ENCODE data around the gene LRRC4. TPM values are rescaled to one million over a fixed set of nuclear protein-coding genes. Genes with fewer than 3 reads are reported as not detected.

LRRC4 gene
- total RNA-seq, 1 donor from 2014 or later: 4.4 TPM

DNA sequence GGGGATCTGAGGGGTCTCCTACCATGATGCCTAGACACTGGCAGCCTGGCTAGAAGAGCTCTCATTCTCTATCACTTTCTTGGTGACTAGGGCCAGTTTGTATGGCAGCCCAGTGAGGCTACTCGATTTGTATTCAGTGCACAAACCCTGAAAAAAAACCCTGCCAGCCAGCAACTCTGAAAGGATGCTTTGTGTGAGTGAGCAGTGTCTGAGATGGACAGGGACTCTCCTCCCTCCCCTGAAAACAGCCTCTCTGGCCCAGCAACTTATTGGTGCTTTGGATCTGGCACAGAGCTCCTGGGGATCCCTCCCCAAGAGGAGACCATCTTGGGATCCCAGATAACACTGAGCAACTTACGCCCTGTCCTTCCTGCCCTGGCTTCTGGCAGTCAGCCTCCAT lies 10.8 kb upstream of the LRRC4 start:
- H3K4me1 ChIP-seq: peaks cover 4% of the 10 kb centered on the region
- intact Hi-C loops (cut with micrococcal nuclease): no loop called here
- TF ChIP-seq, protein P1, sequence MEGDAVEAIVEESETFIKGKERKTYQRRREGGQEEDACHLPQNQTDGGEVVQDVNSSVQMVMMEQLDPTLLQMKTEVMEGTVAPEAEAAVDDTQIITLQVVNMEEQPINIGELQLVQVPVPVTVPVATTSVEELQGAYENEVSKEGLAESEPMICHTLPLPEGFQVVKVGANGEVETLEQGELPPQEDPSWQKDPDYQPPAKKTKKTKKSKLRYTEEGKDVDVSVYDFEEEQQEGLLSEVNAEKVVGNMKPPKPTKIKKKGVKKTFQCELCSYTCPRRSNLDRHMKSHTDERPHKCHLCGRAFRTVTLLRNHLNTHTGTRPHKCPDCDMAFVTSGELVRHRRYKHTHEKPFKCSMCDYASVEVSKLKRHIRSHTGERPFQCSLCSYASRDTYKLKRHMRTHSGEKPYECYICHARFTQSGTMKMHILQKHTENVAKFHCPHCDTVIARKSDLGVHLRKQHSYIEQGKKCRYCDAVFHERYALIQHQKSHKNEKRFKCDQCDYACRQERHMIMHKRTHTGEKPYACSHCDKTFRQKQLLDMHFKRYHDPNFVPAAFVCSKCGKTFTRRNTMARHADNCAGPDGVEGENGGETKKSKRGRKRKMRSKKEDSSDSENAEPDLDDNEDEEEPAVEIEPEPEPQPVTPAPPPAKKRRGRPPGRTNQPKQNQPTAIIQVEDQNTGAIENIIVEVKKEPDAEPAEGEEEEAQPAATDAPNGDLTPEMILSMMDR (IDR thresholded peaks at IDR 0.05; ENCODE audit: borderline replicate concordance): no peak
- H3K9me3 ChIP-seq (replicated peaks): no peaks in the 10 kb centered on the region
- no peak overlapping the region for H3K27ac ChIP-seq (replicated peaks)
- no peak for DNase-seq
- no peaks in the 10 kb centered on the region for H3K27me3 ChIP-seq (ENCODE audit: low read depth)
- H3K36me3 ChIP-seq: no peaks in the 10 kb centered on the region
- no peak overlapping the region for H3K4me3 ChIP-seq

DNA sequence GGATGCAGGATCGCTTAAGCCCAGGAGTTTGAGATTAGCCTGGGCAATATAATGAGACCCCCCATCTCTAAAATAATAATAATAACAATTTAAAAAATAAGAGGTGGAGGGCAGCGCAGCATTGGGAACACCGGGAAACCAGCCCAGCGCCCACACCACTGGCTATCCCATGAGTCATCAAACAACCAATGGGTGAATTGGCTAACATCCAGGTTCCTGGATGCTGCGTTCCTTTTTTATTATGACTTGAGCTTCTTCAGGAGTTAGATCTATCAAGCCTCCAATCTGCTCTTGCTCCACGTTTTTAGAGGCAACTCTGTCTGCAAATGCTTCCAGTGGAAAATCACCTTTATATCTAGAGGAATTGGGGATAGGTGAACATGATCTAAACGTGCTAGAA lies 10.0 kb upstream of the LRRC4 start:
- no peaks in the 10 kb centered on the region for H3K9me3 ChIP-seq (replicated peaks)
- TF ChIP-seq, protein P1 (IDR thresholded peaks at IDR 0.05; ENCODE audit: borderline replicate concordance): no peak
- H3K27ac ChIP-seq (replicated peaks): no peak overlapping the region
- no peak for DNase-seq
- H3K27me3 ChIP-seq (ENCODE audit: low read depth): no peaks in the 10 kb centered on the region
- H3K36me3 ChIP-seq: no peaks in the 10 kb centered on the region
- no peak overlapping the region for H3K4me3 ChIP-seq
- peaks cover 4% of the 10 kb centered on the region for H3K4me1 ChIP-seq
- intact Hi-C loops (cut with micrococcal nuclease): no loop called here

DNA sequence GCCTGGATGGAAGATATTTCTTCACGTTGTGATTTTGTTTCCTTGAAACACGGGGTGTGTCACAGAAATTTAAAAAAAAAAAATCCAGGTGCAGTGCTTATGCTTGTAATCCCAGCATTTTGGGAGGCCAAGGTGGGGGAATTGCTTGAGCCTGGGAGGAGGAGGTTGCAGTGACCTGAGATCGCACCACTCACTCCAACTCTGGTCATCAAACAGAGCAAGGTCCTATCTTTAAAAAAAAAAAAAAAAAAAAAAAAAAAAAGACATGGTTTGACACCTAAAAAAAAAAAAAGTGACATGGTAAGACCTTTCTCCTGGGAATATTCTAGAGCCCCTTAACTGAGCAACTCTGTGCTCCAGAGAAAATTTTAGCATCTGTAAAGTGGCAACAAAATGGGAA lies 9.0 kb upstream of the LRRC4 start:
- Histone ChIP-seq H3K4me1 (peaks cover 4% of the 10 kb centered on the region), H3K4me3 (no peak overlapping the region), H3K9me3 (replicated peaks) (no peaks in the 10 kb centered on the region), H3K27ac (replicated peaks) (no peak overlapping the region), H3K36me3 (no peaks in the 10 kb centered on the region), H3K27me3 (ENCODE audit: low read depth) (no peaks in the 10 kb centered on the region)
- intact Hi-C loops (cut with micrococcal nuclease): no loop called here
- TF ChIP-seq, protein P1 (IDR thresholded peaks at IDR 0.05; ENCODE audit: borderline replicate concordance): no peak
- no peak for DNase-seq

DNA sequence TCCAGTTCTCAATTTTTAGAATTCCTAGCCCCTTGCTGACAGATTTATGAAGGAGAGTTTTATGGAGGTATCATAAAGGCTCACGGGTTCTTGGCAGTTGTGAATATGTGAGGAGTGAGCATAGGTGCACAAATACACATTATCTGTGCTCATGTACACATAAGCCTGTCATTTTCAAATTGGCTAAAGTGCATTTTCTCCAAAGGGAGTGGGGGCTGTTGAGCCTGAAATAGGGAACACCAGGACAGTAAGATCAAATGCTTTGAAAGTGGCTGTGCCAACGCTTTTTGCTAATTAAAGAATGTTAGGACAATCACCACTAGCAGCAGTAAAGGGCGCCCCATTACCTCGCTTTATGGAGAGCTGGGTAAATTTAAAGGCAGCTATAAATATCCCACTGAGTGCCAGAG lies 8.3 kb upstream of the LRRC4 start:
- TF ChIP-seq, protein P1 (IDR thresholded peaks at IDR 0.05; ENCODE audit: borderline replicate concordance): no peak
- intact Hi-C loops (cut with micrococcal nuclease): no loop called here

DNA sequence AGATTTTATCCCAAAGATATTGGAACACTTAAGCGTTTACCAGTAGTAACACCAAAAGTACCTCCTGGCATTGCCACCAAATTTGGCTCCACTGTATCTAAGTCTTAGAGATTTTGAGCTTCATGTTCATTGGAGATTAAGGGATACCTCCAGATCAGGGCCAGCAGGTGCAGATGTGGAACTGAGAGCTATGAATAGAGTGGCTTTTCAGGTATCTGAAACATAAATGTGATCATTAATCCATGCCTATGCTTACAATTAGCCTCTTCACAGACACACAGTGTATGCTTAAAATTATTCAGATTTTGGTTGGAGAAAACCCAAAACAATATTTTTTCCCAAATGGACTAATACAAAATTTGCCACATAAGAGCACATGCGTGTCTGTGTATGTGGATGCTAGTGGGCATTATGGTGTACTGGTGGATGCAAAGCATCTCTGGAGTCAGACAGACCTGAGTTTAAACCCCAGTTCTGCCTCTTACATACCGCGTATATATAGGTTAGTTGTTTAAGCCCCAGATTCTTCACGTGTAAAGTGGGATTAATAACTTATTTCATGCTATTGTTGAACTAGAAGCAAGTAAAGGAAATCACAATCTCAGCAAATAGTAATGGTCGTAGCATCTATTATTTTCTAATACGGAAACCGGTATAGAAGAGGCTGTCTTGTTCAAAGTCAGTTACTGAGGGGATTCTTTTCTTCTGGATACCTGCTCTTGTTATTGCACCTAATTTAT lies 6.8 kb upstream of the LRRC4 start:
- Histone ChIP-seq H3K27me3 (ENCODE audit: low read depth) (no peaks in the 10 kb centered on the region), H3K4me3 (no peak overlapping the region), H3K9me3 (replicated peaks) (no peaks in the 10 kb centered on the region), H3K4me1 (peaks cover 6% of the 10 kb centered on the region), H3K27ac (replicated peaks) (no peak overlapping the region), H3K36me3 (no peaks in the 10 kb centered on the region)
- no peak for DNase-seq
- intact Hi-C loops (cut with micrococcal nuclease): no loop called here
- TF ChIP-seq, protein P1 (IDR thresholded peaks at IDR 0.05; ENCODE audit: borderline replicate concordance): no peak

More for the DNA sequence above, 8.3 kb upstream of the LRRC4 start:
- Histone ChIP-seq H3K27ac (replicated peaks) (no peak overlapping the region), H3K27me3 (ENCODE audit: low read depth) (no peaks in the 10 kb centered on the region), H3K4me3 (no peak overlapping the region), H3K4me1 (peaks cover 8% of the 10 kb centered on the region), H3K9me3 (replicated peaks) (no peaks in the 10 kb centered on the region), H3K36me3 (no peaks in the 10 kb centered on the region)
- no peak for DNase-seq
